HepG2 (cell line): ENCODE data around the gene XRN1. TPM values are rescaled to one million over a fixed set of nuclear protein-coding genes. Genes with fewer than 3 reads are reported as not detected.

ENCODE experiments used
- ATAC-seq: fragments of 200-7000 bp; cut with Tn5 transposase; 3 replicates; pipeline ENCODE4 v1.9.1; 2020; ENCODE audit warnings: mild to moderate bottlenecking, moderate library complexity
- BruUV-seq: library from RNA; stranded (reverse); fragments of 400-500 nt; replicated peaks from 2 replicates; lab custom pipeline; 2021; lab: Mats Ljungman, UMichigan
- CTCF ChIA-PET: fragments of 300-600 bp; formaldehyde crosslinking; extraction: SDS; loops from one replicate; lab custom pipeline; 2021; ENCODE audit warnings: low total read pairs, inconsistent platforms, low intra/inter-chr PET ratio; lab: Yijun Ruan, JAX
- POLR2A ChIA-PET: fragments of 350-600 bp; sonication (Branson Sonifier 250); formaldehyde crosslinking; loops from one replicate; lab custom pipeline; 2020; ENCODE audit warnings: antibody characterized with exemption, inconsistent platforms; lab: Yijun Ruan, JAX
- DNase-seq: peaks from one replicate; pipeline ENCODE4 v3.0.0-alpha.2; 2015; ENCODE audit warnings: low spot score
- FAIRE-seq: peaks from 3 replicates; lab custom pipeline; 2011; peaks lifted over from hg19 to GRCh38; lab: Jason Lieb, UNC
- H2AFZ ChIP-seq: one replicate; pipeline ENCODE4 v1.6.1; 2011; ENCODE audit warnings: low read length, inconsistent platforms
- H3K27ac ChIP-seq: fragments of 300-600 bp; 3 replicates; pipeline ENCODE4 v1.8.0; 2011; ENCODE audit warnings: mixed run types, mild to moderate bottlenecking, mixed read lengths, low read length, inconsistent platforms; ENCODE audit not compliant: insufficient read depth; ENCODE audit errors: extremely low read length
- H3K27me3 ChIP-seq, 2 experiments: fragments of 200-600 bp in 1 of 2; 2 replicates in 1 of 2; 3 replicates in 1 of 2; pipeline versions ENCODE4 v1.6.0 to v1.8.0; 2011; ENCODE audit warnings: low read length in 2 of 2, mild to moderate bottlenecking in 2 of 2, moderate library complexity in 2 of 2, inconsistent platforms in 1 of 2; ENCODE audit not compliant: insufficient read depth in 2 of 2, control insufficient read depth in 1 of 2
- H3K36me3 ChIP-seq, 2 experiments: fragments of 200-600 bp in 1 of 2; replicated peaks in 1 of 2; 2 replicates in 1 of 2; 3 replicates in 1 of 2; pipeline versions ENCODE4 v1.5.1 to v1.8.0; 2011; ENCODE audit warnings: low read length in 2 of 2, inconsistent platforms in 1 of 2; ENCODE audit not compliant: insufficient read depth in 2 of 2, control insufficient read depth in 1 of 2
- H3K4me1 ChIP-seq: 2 replicates; pipeline ENCODE4 v1.5.1; 2012; ENCODE audit warnings: low read length, inconsistent platforms; ENCODE audit not compliant: insufficient read depth
- H3K4me2 ChIP-seq: 2 replicates; pipeline ENCODE4 v1.6.0; 2011; ENCODE audit warnings: low read depth, low read length, inconsistent platforms
- H3K4me3 ChIP-seq, 3 experiments: fragments of 200-600 bp in 1 of 3; sonication (generic), shearing (Covaris generic) in 1 of 3; replicated peaks in 1 of 3; 2 replicates each; pipeline ENCODE4 v1.5.1; 2011 to 2016; ENCODE audit warnings: low read length in 3 of 3, inconsistent platforms in 2 of 3, low read depth in 2 of 3, mild to moderate bottlenecking in 2 of 3, control low read depth in 1 of 3, mixed read lengths in 1 of 3; ENCODE audit not compliant: insufficient read depth in 1 of 3
- H3K79me2 ChIP-seq: one replicate; pipeline ENCODE4 v1.6.1; 2011; ENCODE audit warnings: low read length, inconsistent platforms; ENCODE audit not compliant: insufficient read depth
- H3K9ac ChIP-seq: 2 replicates; pipeline ENCODE4 v1.6.0; 2011; ENCODE audit warnings: mild to moderate bottlenecking, low read depth, low read length, inconsistent platforms; ENCODE audit not compliant: insufficient read depth
- H3K9me3 ChIP-seq: 2 replicates; pipeline ENCODE4 v1.5.1; 2012; ENCODE audit warnings: mild to moderate bottlenecking, low read length
- H4K20me1 ChIP-seq: 2 replicates; pipeline ENCODE4 v1.6.0; 2011; ENCODE audit warnings: inconsistent platforms, mild to moderate bottlenecking, low read length, moderate library complexity; ENCODE audit not compliant: insufficient read depth
- BCL6 ChIP-seq: IDR thresholded peaks from 2 replicates; pipeline ENCODE4 v1.6.1; 2016; ENCODE audit warnings: missing genetic modification reagents, missing compliant biosample characterization
- CHD2 ChIP-seq: IDR thresholded peaks from 2 replicates; pipeline ENCODE4 v1.6.1; 2011; ENCODE audit warnings: low read depth, low read length, improper control_type of control experiment
- TEAD2 ChIP-seq: sonication (generic); formaldehyde crosslinking; IDR thresholded peaks from 2 replicates; pipeline ENCODE4 v1.9.0; 2021; ENCODE audit warnings: missing genetic modification reagents
- ZFYVE20 ChIP-seq: sonication (generic); formaldehyde crosslinking; IDR thresholded peaks from 2 replicates; pipeline ENCODE4 v1.8.0; 2023; ENCODE audit warnings: low read depth, mild to moderate bottlenecking, moderate library complexity, missing genetic modification reagents, borderline replicate concordance
- ZNF24 ChIP-seq: fragments of 450-650 bp; IDR thresholded peaks from 2 replicates; pipeline ENCODE4 v1.6.1; 2017; ENCODE audit warnings: antibody characterized with exemption, mild to moderate bottlenecking
- ZNF672 ChIP-seq: sonication (generic); formaldehyde crosslinking; IDR thresholded peaks from 2 replicates; pipeline ENCODE4 v1.8.1; 2022; ENCODE audit warnings: missing genetic modification reagents
- WGBS: methylation state at CpG from one replicate; pipeline ENCODE4 v1.1.6; 2017; ENCODE audit warnings: low lambda C conversion rate; 5-methylcytosine and 5-hydroxymethylcytosine counted together
- in situ Hi-C: cut with HindIII; loops from 2 replicates; pipeline ENCODE4 v1.10.0; 2017; ENCODE audit warnings: low pct_unique_long_range_greater_than_20kb; ENCODE audit not compliant: extremely low pct_ligation_motif_present
- intact Hi-C: fragments of 100-400 bp; cut with micrococcal nuclease; formaldehyde crosslinking; loops from one replicate; pipeline ENCODE4 v1.10.0; 2022; ENCODE audit not compliant: unreplicated experiment
- polyA plus RNA-seq, 8 experiments: library from polyadenylated mRNA; depleted of rRNA in 3 of 8; stranded (reverse) in 7 of 8; unstranded in 1 of 8; fragments of >200 nt; fragmentation: Illumina TruSeq in 4 of 8; extraction: Trizol in 4 of 8; gene quantifications; 2 replicates each; pipeline versions ENCODE4 v1.2.1 to v1.2.3, GENCODE V29; 2011 to 2016; ENCODE audit warnings: low read depth in 4 of 8, missing spikeins in 1 of 8, mixed read lengths in 1 of 8; ENCODE audit not compliant: insufficient read depth in 1 of 8
- total RNA-seq, 5 experiments: library from RNA; depleted of rRNA; stranded (reverse); fragments of >200 nt; fragmentation: Illumina TruSeq; extraction: Trizol; gene quantifications; 2 replicates each; pipeline ENCODE4 v1.2.3, GENCODE V29; 2016; ENCODE audit warnings: low read depth in 1 of 5
- TF ChIP-seq, protein P1 (sequence below): sonication (generic); formaldehyde crosslinking; IDR thresholded peaks from 2 replicates; pipeline ENCODE4 v1.5.0; 2020; ENCODE audit warnings: mild to moderate bottlenecking, missing genetic modification reagents
- TF ChIP-seq, protein P2 (sequence below): sonication (generic); formaldehyde crosslinking; IDR thresholded peaks from 2 replicates; pipeline ENCODE4 v1.8.1; 2023; ENCODE audit warnings: missing genetic modification reagents, mild to moderate bottlenecking, borderline replicate concordance

The XRN1 gene
- total and polyA plus RNA-seq, 2 of the 13 experiments (the other 11 are each of a cell fraction or from before 2014, with no cell fraction given): 13.2 to 13.3 TPM

DNA sequence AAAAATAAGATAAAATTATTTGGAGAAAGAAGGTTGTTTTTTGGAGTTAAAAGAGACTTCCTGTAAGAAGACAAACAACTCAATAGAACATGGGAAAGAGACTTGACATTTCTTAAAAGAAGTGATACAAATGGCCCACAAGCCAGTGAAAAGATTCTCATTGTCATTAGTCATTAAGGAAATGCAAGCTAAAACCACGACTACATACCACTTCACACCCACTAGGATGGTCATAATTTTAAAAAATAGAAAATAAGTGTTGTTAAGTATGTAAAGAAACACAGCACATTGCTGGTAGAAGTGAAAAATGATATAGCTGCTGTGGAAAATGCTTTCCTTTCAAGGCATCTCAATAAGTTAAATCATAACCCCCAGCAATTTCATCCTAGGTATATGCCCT is 178.1 kb downstream of the XRN1 start (continued):
- TF ChIP-seq, protein P1, sequence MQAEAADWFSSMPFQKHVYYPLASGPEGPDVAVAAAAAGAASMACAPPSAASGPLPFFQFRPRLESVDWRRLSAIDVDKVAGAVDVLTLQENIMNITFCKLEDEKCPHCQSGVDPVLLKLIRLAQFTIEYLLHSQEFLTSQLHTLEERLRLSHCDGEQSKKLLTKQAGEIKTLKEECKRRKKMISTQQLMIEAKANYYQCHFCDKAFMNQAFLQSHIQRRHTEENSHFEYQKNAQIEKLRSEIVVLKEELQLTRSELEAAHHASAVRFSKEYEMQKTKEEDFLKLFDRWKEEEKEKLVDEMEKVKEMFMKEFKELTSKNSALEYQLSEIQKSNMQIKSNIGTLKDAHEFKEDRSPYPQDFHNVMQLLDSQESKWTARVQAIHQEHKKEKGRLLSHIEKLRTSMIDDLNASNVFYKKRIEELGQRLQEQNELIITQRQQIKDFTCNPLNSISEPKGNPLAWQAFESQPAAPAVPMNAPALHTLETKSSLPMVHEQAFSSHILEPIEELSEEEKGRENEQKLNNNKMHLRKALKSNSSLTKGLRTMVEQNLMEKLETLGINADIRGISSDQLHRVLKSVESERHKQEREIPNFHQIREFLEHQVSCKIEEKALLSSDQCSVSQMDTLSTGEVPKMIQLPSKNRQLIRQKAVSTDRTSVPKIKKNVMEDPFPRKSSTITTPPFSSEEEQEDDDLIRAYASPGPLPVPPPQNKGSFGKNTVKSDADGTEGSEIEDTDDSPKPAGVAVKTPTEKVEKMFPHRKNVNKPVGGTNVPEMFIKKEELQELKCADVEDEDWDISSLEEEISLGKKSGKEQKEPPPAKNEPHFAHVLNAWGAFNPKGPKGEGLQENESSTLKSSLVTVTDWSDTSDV (CRISPR knock-in tag): no peak

DNA sequence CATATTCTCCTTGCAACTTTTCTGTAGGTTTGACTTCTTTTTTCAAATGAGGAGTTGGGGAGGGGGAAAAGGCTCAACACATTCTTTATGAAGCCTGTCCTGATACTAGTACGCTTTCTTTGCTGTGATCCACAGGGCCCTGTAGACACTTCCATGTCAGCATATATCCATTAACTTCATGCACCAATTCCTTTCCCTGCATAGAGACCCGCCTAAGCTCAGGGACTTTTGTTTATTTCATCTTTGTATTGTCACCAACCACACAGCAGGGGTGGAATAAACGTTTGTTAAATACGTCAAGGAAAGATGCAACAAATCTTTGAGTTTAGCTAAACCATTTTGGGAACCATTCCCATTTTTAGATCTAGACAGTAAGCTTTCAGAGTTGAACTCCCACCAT is 179.4 kb downstream of the XRN1 start:
- H3K9ac ChIP-seq: no peak overlapping the region
- H3K4me3 ChIP-seq: no peak overlapping the region
- TF ChIP-seq ZNF24 (no peak), ZFYVE20 (no peak), CHD2 (no peak), ZNF672 (no peak), BCL6 (no peak), TEAD2 (CRISPR knock-in tag) (no peak)
- TF ChIP-seq, protein P2, sequence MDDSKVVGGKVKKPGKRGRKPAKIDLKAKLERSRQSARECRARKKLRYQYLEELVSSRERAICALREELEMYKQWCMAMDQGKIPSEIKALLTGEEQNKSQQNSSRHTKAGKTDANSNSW: no peak
- TF ChIP-seq, all 625 proteins: peak for 0
- Histone ChIP-seq H3K4me2 (no peak overlapping the region), H2AFZ (no peak overlapping the region), H3K36me3 (no peaks in the 10 kb centered on the region), H3K4me1 (no peaks in the 10 kb centered on the region), H3K79me2 (no peaks in the 10 kb centered on the region), H3K27me3 (no peaks in the 10 kb centered on the region), H3K9me3 (no peaks in the 10 kb centered on the region), H4K20me1 (no peaks in the 10 kb centered on the region), H3K27ac (no peak overlapping the region)
- ChIA-PET POLR2A (no interaction called here), CTCF (no interaction called here)
- BruUV-seq: no TSS peak
- in situ Hi-C loops (no loop called here), intact Hi-C loops (no loop called here)
- ATAC-seq: no peak
- DNase-seq: no peak
- 51% methylated on average over 4 of the region's 4 CpGs for WGBS
- FAIRE-seq: no peak
